Measurements from ENCODE around the gene DDX39A. TPM values are rescaled to one million over a fixed set of nuclear protein-coding genes. Genes with fewer than 3 reads are reported as not detected.

Gene DDX39A
- total RNA-seq, 2 donors from 2014 or later, result 25.5 to 29.8 TPM

DNA sequence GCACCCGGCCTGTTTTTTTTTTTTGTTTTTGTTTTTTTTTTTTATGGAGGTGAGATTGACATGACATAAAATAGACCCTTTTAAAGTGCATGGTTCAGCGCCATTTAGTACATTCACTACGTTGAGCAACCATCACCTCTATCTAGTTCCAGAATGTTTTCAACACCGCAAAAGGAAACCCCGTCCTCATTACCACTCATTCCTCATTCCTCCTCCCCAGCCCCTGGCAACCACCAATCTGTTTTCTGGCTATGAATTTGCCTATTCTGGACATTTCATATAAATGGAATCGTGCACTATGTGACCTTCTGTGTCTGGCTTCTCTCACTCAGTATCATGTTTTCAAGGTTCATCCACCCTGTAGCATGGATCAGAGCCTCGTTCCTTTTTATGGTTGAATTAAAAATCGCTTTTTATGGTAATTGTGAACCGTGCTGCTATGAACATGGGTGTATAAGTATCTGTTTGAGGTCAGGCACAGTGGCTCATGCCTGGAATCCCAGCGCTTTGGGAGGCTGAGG lies 47.8 kb downstream of the DDX39A start:
- TF ChIP-seq, protein P1, sequence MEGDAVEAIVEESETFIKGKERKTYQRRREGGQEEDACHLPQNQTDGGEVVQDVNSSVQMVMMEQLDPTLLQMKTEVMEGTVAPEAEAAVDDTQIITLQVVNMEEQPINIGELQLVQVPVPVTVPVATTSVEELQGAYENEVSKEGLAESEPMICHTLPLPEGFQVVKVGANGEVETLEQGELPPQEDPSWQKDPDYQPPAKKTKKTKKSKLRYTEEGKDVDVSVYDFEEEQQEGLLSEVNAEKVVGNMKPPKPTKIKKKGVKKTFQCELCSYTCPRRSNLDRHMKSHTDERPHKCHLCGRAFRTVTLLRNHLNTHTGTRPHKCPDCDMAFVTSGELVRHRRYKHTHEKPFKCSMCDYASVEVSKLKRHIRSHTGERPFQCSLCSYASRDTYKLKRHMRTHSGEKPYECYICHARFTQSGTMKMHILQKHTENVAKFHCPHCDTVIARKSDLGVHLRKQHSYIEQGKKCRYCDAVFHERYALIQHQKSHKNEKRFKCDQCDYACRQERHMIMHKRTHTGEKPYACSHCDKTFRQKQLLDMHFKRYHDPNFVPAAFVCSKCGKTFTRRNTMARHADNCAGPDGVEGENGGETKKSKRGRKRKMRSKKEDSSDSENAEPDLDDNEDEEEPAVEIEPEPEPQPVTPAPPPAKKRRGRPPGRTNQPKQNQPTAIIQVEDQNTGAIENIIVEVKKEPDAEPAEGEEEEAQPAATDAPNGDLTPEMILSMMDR (IDR thresholded peaks at IDR 0.05), result no peak
- H3K4me1 ChIP-seq, result peaks cover 0 to 32% of the 10 kb centered on the region in 2 donors
- no peak overlapping the region for H3K27ac ChIP-seq

DNA sequence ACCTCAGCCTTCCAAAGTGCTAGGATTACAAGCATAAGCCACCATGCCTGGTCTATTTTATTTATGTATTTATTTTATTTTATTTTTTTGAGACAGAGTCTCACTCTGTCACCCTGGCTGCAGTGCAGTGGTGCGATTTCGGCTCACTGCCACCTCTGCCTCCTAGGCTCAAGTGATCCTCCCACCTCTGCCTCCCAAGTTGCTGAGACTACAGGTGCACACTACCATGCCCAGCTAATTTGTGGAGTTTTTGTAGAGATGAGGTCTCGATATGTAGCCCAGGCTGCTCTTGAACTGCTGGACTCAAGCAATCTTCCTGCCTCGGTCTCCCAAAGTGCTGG lies 48.2 kb downstream of the DDX39A start:
- H3K9me3 ChIP-seq, result no peaks in the 10 kb centered on the region
- H3K4me1 ChIP-seq, result peaks cover 0 to 28% of the 10 kb centered on the region in 2 donors
- TF ChIP-seq, protein P1 (IDR thresholded peaks at IDR 0.05), result no peak

More for the DNA sequence above, 47.8 kb downstream of the DDX39A start:
- H3K36me3 ChIP-seq, result no peaks in the 10 kb centered on the region
- H3K4me3 ChIP-seq, result no peak overlapping the region
- H3K9me3 ChIP-seq, result no peaks in the 10 kb centered on the region
- no peaks in the 10 kb centered on the region for H3K27me3 ChIP-seq
- no peak for DNase-seq (ENCODE audit: low spot score)

DNA sequence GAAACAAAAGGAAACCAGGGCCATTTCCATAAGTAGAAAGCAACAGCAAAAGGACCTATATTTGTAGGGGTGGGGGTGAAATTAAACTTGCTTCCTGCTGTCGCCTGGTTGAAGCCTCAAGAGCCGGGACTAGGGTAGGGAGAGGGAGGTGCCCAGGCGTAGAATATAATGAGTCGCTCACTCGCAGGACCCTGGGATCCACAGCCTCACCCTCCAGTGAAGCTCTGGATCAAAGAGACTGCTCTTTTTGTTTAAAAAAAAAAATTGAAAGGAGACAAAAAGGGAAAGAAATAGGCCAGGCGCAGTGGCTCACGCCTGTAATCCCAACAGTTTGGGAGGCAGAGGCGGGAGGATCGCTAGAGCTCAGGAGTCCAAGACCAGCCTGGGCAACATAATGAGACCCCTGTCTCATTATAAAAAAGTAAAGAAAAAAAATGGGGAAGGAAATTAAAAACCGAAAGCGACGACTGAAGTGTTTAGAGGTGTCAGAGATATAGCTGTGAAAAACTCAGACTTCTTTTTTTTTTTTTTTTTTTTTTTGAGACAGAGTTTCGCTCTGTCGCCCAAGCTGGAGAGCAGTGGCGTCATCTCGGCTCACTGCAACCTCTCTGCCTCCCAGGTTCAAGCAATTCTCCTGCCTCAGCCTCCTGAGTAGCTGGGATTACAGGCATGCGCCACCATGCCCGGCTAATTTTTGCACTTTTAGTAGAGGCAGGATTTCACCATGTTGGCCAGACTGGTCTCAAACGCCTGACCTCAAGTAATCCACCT lies 48.8 kb downstream of the DDX39A start:
- no peak for DNase-seq (ENCODE audit: low spot score)
- H3K36me3 ChIP-seq, result no peaks in the 10 kb centered on the region
- H3K27ac ChIP-seq, result peak overlapping the region; percentile 72 to 75
- peak overlapping the region in 1 of 2 donors; percentile 13 for H3K4me3 ChIP-seq
- no peaks in the 10 kb centered on the region for H3K9me3 ChIP-seq
- H3K27me3 ChIP-seq, result no peaks in the 10 kb centered on the region
- TF ChIP-seq, protein P1 (IDR thresholded peaks at IDR 0.05), result no peak
- peaks cover 0 to 22% of the 10 kb centered on the region in 2 donors for H3K4me1 ChIP-seq

More for the DNA sequence above, 48.2 kb downstream of the DDX39A start:
- H3K4me3 ChIP-seq, result no peak overlapping the region
- H3K27ac ChIP-seq, result peak overlapping the region in 1 of 2 donors; percentile 72
- no peaks in the 10 kb centered on the region for H3K36me3 ChIP-seq
- no peaks in the 10 kb centered on the region for H3K27me3 ChIP-seq
- no peak for DNase-seq (ENCODE audit: low spot score)

DNA sequence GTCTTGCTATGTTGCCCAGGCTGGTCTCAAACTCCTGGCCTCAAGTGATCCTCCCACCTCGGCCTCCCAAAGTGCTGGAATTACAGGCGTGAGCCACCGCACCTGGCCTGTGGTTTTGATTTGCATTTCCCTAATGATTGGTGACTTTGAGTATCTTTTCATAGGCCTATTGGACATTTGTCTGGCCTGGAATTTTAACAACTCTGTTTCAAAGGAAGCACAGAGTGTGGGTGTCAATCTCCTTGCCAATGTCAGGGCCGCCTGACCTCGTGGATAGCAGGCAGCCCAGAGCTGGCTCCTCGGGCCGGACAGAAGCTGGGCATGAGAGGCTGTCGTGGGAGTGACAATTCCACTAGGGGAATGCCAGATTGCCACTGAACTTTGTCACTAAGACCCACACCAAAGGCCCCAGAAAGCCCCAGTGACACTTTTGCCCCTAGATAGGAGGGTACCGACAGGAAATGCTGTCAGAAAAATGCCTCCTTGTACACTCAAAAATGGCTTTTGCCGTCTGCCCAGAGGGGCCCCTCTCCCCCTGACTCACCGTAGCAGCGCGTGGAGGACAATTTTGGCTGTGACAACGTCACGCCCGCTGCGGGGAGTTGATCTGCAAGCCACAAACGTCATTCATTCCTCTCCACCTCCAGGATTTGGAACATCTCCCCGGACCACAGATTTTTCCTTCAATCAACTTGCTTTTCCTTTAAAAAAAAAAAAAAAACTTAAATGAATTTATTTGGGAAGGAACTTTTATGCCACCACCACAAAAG lies 49.6 kb downstream of the DDX39A start:
- DNase-seq (ENCODE audit: low spot score), result peak; percentile 77
- peaks cover 0 to 14% of the 10 kb centered on the region in 2 donors for H3K4me1 ChIP-seq
- peak overlapping the region in 1 of 2 donors; percentile 13 for H3K4me3 ChIP-seq

DNA sequence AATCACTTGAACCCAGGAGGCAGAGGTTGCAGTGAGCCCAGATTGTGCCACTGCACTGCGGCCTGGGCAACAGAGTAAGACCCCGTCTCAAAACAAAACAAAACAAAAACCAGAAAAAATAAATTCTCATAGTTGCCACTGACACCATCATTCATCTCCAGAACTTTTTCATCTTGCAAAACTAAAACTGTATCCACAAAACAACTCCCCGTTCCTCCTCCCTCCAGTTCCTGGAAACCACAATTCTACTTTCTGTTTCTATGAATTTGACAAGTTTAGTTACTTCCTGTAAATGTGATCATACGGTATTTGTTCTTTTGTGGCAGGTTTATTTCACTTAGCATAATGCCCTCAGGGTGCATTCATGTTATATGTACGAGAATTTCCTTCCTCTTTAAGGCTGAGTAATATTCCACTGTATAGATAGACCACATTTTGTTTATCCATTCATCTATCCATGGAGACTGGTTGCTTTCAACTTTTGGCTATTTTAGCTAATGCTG lies 51.1 kb downstream of the DDX39A start:
- no peak overlapping the region for H3K4me3 ChIP-seq
- no peak overlapping the region for H3K27ac ChIP-seq
- no peak for DNase-seq (ENCODE audit: low spot score)
- H3K9me3 ChIP-seq, result no peaks in the 10 kb centered on the region
- peaks cover 0 to 28% of the 10 kb centered on the region in 2 donors for H3K4me1 ChIP-seq
- TF ChIP-seq, protein P1 (IDR thresholded peaks at IDR 0.05), result no peak
- H3K27me3 ChIP-seq, result no peaks in the 10 kb centered on the region
- H3K36me3 ChIP-seq, result no peaks in the 10 kb centered on the region

More for the DNA sequence above, 49.6 kb downstream of the DDX39A start:
- Histone ChIP-seq H3K9me3 (no peaks in the 10 kb centered on the region), H3K36me3 (no peaks in the 10 kb centered on the region), H3K27me3 (no peaks in the 10 kb centered on the region), H3K27ac (peak overlapping the region; percentile 72 to 75)
- TF ChIP-seq, protein P1 (IDR thresholded peaks at IDR 0.05), result no peak

All from right atrium auricular region (tissue), 2 donors.